ENCODE measurements around the gene SUN1.
"Not testable (repeated sequence)": the region's sequence is repeated elsewhere in the genome, so short reads cannot be mapped to it uniquely, and the experiment has no call there.

SUN1 gene, protein sequence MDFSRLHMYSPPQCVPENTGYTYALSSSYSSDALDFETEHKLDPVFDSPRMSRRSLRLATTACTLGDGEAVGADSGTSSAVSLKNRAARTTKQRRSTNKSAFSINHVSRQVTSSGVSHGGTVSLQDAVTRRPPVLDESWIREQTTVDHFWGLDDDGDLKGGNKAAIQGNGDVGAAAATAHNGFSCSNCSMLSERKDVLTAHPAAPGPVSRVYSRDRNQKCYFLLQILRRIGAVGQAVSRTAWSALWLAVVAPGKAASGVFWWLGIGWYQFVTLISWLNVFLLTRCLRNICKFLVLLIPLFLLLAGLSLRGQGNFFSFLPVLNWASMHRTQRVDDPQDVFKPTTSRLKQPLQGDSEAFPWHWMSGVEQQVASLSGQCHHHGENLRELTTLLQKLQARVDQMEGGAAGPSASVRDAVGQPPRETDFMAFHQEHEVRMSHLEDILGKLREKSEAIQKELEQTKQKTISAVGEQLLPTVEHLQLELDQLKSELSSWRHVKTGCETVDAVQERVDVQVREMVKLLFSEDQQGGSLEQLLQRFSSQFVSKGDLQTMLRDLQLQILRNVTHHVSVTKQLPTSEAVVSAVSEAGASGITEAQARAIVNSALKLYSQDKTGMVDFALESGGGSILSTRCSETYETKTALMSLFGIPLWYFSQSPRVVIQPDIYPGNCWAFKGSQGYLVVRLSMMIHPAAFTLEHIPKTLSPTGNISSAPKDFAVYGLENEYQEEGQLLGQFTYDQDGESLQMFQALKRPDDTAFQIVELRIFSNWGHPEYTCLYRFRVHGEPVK

DNA sequence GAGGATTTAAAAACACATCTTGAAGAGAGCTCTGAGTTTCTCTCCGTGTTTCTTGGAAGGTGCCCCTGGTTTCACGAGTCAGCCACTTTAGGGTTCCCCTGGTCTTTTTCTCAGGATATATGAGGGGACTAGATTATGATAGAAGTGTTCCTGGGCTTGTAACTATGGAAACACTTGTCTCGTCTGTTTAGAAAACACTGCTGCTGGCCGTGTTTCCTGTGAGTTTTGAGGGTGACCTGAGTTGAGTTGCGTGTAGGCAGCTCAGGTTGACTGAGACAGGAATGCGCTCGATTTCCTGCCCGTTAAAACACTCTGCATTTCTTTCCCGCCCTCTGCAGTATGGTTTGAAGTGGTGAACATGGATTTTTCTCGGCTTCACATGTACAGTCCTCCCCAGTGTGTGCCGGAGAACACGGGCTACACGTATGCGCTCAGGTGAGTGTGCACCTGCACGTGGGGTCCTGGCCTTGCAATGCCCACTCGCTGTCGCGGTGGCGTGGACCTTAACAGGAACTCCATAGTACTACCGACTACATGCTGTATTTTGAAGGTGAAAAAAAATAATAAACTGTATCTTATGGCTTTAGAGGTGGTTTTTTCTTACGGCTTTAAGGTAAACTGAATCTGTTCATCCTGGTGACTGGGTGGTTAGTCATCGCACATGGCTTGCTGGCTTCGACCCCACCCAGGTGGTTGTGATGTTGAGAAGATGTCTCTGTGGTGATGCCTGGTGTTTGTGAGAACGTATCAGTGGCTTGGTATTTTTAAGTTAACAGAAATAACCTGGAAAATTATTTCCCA, at the start of gene SUN1:
SUN1 (plus strand) TSS at position 310 of the 801 bp plus-strand sequence; CDS start at position 359, 49 bp downstream.
- peak; percentile 47 for DNase-seq (ENCODE audit: low read depth, low spot score)

DNA sequence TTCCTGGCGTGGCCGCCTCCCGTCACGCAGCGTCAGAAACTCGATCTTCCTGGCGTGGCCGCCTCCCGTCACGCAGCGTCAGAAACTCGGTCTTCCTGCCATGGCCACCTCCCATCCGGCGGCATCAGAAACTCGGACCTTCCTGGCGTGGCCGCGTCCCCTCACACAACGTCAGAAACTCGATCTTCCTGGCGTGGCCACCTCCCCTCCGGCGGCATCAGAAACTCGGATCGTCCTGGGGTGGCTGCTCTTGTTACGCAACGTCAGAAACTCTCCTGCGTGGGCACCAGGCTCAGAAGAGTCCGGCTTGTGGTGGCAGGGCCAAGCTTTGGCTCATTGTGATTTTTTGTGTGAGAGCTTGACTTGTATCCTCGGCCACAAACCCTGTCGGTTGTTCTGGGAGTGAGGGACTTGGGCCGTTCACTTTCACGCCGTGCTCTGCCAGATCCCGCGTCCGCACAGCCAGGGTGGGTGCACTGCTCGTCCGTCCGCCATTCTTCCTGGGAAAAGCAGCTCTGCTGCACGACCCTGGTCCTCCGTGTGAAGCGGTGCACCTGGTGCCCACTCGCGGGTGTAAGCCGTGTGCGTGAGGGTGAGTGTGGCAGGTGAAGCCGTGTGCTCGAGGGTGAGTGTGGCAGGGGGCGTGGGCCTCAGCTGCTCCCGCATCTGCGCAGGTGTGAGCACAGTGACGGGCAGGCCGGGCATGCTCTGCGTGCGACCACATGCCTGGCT, 49.4 kb upstream of the SUN1 start:
- no peak for DNase-seq (ENCODE audit: low read depth, low spot score)

DNA sequence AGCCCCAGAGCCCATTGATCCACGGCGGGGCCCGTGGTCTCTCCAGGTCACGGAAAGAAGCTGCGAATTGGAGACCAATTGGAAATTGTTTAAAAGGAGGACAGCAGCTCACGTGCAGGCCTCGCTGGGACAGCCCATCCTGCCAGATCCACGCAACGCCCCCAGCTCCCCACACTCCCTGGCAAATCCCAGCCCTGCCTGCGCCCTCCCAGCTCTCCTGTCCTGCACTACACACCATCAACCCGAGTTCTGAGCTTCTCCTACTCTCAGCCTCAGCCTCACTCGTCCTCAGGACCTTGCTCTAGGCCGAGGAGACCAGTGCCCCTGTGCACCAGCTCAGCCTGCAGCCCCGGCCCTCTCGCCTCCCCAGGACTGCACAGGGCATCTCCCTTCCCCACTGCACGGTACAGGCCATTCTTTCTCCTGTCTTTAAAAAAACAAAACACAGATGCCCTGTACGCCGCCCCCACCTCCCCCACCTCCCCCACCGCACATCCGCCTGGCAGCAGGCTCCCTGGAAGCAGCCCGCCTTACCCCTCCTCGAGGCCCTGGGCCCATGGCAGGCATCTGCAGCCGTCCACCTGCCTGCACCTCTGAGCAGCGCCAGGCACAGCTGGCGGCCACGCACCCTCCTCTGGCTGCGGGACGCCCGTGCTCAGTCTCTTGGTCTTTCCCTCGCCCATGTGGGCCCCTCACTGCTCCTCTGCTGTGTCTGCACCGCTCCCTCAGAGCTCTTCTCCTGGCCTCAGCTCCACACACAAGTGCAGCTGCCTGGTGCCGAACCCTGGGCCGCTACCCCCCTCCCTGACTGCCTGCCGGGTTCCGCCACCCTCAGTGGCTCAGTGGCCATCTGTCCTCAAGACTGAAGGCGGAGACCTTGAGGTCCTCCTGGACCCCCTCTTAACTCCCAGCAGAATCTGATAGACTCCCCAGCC, 48.5 kb upstream of the SUN1 start:
- no peak for DNase-seq (ENCODE audit: low read depth, low spot score)

DNA sequence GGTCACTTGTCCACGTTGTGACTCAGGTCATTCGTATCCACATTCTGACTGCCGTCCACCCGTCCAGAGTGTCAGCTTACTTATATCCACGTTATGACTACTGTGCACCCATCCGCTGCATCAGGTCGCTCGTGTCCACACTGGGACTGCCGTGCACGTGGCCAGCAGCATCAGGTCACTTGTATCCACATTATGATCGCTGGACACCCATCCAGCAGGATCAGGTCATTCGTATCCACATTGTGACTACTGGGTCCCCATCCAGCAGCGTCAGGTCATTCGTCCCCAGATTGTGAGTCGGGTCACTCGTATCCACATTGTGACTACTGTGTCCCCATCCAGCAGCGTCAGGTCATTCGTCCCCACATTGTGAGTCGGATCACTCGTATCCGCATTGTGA, 47.3 kb upstream of the SUN1 start:
- DNase-seq (ENCODE audit: low read depth, low spot score) = no peak

DNA sequence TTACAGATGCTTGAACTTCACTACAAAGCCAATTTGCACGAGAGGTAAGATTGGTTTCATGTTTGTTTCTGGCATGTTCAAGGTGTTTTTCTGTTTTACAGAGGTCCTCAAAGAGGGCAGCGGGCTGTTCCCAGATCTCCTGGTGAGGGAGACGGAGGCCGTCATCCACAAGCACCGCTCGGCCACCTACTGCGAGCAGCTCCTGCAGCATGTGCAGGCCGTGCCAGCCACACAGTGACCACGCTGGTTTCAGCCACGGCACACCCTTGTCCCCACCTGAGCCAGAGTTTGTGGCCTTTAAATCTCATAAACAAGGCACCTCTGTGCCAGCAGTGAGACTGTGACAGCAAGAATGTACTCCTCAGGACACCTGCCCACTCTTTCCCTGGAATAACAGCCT, 46.9 kb upstream of the SUN1 start:
- DNase-seq (ENCODE audit: low read depth, low spot score) = no peak

DNA sequence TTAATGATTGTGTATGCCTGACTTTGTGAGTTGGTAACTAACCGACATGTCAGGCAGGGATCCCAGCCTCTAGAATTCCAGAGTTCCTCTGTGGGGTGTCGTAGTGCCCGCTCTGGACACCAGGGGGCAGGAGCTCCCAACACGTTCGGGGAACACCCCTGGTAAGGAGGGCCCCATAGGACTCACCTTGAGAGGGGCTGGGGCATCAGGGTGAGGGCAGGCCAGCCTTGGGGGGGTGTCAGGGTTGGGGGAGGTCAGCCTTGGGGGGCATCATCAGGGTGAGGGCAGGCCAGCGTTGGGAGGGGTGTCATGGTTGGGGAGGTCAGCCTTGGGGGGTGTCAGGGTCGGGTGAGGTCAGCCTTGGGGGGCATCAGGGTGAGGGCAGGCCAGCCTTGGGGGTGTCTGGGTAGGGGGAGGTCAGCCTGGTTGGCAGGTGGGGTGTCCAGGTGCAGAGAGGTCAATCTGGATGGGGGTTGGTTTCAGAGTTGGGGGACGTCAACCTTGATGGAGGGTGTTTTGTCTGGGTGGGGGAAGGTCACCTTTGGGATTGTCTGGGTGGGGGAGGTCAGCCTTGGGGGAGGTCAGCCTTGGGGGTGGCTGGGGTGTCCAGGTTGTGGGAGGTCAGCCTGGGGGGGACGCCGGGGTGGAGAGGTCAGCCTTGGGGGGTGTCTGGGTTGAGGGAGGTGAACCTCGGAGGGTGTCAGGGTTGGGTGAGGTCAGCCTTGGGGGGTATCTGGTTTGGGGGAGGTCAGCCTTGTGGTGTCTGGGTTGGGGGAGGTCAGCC, 45.6 kb upstream of the SUN1 start:
- DNase-seq (ENCODE audit: low read depth, low spot score) = peak; percentile 45

DNA sequence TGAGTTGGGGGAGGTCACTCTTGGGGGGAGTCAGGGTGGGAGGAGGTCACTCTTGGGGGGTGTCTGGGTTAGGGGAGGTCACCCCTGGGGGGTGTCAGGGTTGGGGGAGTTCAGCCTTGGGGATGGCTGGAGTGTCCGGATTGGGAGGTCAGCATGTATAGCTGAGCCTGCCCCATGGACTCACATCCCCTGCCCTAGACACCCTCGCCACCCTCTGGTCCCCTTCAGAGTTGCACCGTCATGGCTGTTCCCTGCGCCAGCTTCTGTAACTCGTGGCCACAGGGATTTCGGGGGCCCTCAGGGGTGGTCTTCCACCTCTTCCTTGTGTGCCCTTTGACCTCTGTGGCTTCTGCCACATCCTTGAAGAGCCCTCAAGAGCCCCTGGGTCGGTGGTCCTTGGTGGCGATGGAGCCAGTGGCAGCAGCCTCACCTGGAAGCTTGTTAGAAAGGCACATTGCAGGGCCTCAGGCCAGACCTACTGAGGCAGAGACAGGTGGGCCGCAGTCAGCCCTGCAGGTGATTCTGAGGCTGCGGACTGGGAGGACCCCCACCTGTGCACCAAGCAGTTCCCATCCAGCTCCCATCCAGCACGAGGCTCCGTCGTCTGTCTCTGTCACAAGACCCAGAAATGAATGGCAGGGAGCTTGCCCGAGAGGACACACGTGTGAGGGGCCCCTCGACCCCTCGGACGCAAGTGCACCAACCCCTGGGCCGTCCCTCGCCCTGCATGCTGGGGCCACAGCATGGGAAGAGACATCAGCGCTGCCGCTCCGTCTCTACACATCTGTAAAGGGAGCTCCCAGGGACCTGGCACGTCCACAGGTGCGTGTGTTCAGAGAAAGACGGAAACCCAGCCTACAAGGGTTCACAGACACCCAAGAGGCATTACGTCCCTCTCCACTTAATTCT, 44.7 kb upstream of the SUN1 start:
- DNase-seq (ENCODE audit: low read depth, low spot score) = no peak

DNA sequence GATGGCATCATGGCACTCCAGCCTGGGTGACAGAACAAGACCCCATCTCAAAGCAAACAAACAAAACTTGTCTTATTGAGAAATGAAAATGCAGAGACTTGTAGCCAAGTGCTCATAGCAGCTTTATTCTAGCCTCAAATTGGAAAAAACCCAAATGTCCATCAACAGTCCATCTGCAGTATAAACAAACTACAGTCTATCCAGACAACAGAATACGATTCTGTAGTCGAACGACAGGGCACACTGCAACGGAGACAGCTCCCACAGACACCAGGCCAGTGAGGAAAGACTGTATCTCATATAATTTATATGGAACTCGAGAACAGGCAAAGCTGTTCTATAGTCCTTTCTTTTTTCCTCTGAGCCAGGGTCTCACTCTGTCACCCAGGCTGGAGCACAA, 40.8 kb upstream of the SUN1 start:
- no peak for DNase-seq (ENCODE audit: low read depth, low spot score)

DNA sequence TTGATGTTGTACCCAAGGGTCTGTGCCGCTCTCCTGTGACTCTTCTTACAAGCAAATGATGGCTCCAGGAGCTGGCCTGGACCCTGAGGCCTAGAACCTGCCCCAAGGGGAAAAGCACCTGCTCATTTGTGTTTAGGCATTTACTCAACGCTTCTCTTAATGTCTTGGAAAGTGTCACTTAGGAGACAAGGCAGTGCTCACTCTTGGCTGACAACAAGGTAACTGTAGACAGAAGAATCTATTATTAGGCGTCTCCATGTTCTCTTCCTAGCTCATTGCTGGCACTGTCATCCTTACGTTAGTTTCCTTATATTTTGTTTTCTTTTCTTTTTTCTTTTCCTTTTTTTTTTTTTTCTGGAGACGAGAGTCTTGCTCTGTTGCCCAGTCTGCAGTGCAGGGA, 38.1 kb upstream of the SUN1 start:
- no peak for DNase-seq (ENCODE audit: low read depth, low spot score)

DNA sequence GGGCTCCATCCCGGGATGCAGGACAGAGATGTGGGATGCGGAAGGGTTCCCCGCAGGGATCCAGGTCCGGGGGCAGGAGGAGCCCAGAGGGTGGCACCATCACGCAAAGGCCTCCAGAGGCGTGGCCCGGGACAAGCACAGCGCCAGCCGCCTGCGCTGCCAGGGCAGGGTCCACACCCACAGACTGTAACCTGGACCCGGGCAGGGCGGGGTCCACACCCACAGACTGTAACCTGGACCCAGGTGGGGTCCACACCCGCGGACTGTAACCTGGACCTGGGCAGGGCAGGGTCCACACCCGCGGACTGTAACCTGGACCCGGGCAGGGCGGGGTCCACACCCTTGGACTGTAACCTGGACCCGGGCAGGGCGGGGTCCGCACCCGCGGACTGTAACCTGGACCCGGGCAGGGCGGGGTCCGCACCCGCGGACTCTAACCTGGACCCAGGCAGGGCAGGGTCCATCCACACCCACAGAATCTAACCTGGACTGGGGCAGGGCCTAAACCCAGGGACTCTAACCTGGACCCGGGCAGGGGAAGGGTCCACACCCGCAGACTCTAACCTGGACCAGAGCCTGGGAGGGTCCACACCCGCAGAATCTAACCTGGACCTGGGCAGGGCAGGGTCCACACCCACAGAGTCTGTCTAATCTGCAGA, 37.5 kb upstream of the SUN1 start:
- DNase-seq (ENCODE audit: low read depth, low spot score) = no peak

DNA sequence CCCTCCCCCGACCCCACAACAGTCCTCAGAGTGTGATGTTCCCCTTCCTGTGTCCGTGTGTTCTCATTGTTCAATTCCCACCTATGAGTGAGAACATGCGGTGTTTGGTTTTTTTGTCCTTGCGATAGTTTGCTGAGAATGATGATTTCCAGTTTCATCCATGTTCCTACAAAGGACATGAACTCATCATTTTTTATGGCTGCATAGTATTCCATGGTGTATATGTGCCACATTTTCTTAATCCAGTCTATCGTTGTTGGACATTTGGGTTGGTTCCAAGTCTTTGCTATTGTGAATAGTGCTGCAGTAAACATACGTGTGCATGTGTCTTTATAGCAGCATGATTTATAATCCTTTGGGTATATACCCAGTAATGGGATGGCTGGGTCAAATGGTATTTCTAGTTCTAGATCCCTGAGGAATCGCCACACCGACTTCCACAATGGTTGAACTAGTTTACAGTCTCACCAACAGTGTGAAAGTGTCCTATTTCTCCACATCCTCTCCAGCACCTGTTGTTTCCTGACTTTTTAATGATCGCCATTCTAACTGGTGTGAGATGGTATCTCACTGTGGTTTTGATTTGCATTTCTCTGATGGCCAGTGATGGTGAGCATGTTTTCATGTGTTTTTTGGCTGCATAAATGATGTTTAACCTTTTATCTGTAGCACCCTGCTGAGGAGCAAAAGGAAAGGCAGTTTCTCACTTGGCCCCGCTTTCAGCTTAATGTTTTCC, 35.7 kb upstream of the SUN1 start:
- not testable (repeated sequence) for DNase-seq (ENCODE audit: low read depth, low spot score)

DNA sequence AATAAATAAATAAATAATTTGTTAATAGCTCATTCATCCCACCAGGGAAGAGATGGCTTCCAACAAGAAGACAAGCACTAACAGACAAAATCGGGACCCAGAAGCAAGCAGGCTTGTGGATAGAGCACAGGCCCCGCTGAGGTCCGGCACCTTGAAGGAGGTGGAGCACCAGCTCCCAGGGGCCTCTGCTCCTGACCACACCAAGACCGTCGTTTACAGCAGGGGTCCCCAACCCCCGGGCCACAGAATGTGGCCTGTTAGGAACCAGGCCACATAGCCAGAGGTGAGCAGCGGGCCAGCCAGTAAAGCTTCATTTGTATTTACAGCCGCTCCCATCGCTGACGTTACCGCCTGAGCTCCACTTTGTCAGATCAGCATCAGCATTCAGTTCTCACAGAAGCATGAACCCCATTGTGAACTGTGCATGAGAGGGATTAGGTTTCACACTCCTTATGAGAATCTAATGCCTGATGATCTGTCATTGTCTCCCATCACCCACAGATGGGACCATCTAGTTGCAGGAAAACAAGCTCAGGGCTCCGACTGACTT, 33.3 kb upstream of the SUN1 start:
- DNase-seq (ENCODE audit: low read depth, low spot score) = no peak

DNA sequence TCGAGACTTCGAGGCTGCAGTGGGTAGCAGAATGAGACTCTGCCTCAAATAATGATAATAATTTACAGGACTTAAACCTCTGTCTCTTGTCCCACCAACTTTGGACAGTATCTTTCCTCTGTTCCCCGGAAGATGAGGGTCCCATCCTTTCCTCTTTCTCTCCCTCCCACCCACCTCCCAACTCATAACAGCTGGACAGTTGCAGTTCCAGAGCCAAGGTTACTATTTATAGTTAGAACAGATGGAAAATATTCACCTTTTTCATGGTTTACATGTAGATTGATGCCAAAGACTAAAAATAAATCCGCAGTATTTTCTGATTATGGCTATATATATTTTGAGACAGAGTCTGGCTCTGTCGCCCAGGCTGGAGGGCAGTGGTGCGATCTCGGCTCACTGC, 31.6 kb upstream of the SUN1 start:
- no peak for DNase-seq (ENCODE audit: low read depth, low spot score)

DNA sequence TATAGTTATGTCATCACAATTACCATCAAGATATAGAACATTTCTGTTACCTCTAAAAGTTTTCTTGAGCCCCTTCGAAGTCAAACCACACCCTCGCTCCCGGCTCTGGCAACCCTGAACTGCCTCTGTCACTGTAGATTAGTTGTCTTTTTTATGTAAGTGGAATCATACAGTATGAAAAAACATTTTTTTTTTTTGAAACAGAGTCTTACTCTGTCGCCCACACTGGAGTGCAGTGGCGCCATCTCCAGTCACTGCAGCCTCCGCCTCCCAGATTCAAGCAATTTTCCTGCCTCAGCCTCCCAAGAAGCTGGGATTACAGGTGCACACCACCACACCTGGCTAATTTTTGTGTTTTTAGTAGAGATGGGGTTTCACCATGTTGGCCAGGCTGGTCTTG, 30.9 kb upstream of the SUN1 start:
- not testable (repeated sequence) for DNase-seq (ENCODE audit: low read depth, low spot score)

DNA sequence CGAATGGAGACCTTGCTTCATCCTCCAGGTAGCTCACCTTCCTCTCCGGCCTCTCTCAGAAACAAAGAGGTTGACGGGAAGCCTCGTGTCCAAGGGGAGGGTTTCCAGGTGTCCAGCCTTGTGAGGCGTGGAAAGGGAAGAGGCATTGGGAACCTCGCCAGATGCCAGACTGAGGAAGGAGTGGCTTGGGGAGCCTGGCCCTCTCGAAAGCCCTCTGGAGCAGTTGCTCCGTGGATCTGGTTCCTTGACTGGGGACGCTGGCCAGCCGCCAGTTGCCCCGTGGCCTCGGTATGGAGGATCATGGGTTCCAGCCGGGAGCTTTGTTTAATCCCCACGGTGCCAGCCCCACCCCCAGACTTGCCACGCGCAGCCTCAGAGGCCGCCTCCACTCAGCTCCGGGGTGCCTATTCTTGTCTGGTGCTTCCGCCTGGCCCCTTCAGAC, 30.3 kb upstream of the SUN1 start:
- no peak for DNase-seq (ENCODE audit: low read depth, low spot score)

DNA sequence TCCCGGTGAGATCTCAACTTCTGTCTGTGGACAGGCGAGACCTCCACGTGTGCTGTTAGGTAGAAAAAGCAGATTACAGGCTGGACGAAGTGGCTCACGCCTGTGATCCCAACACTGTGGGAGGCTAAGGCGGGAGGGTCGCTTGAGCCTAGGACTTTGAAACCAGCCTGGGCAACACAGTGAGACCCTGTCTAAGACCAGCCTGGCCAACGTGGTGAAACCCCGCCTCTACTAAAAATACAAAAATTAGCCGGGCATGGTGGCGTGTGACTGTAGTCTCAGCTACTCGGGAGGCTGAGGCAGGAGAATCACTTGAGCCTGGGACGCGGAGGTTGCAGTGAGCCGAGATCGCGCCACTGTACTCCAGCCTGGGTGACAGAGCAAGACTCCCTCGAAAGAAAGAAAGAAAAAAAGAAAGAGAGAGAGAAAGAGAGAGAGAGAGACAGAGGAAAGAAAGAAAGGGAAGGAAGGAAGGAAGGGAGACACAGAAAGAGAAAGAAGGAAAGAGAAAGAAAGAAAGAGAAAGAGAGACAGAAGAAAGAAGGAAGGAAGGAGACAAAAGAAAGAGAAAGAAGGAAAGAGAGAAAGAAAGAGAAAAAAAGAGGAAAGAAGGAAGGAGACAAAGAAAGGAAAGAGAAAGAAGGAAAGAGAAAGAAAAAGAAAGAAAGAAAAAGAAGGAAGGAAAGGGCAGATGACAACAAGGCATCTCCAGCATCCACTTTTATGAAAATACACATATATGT, 29.6 kb upstream of the SUN1 start:
- no peak for DNase-seq (ENCODE audit: low read depth, low spot score)

Data from activated naive CD8-positive, alpha-beta T cell treated with anti-CD3 and anti-CD28 coated beads, Interleukin-2, amount 50 U/mL, for 16 hours (primary cell).